Omental fat pad (tissue), 4 donors: ENCODE measurements around the gene LUZP1. TPM values are rescaled to one million over a fixed set of nuclear protein-coding genes. Genes with fewer than 3 reads are reported as not detected.

Experiments
- ATAC-seq: fragments of 150-250 bp; one replicate; pipeline ENCODE4 v1.9.1; 2016; ENCODE audit warnings: mild to moderate bottlenecking, moderate library complexity; ENCODE audit not compliant: low FRiP score
- DNase-seq: peaks from one replicate; pipeline ENCODE4 v3.0.0-alpha.2; 2019; ENCODE audit warnings: low spot score
- CTCF ChIP-seq, 3 donors: fragments of 450-650 bp; IDR thresholded peaks; one replicate each; pipeline ENCODE4 v1.5.1; 2016 to 2017; ENCODE audit warnings: antibody characterized with exemption in 3 of 3, mild to moderate bottlenecking in 3 of 3, moderate library complexity in 2 of 3
- total RNA-seq, 4 donors: library from RNA; depleted of rRNA; stranded (reverse); fragments of >200 nt; gene quantifications; one replicate each; pipeline ENCODE4 v1.1.0, GENCODE V29; 2016

Gene LUZP1
- 10 to 100 TPM; 20.9 to 35.9 (median 31.3) TPM for total RNA-seq

GRCh38 chr1:23168445-23169194 lies at the start of gene LUZP1:
Gene LUZP1, minus strand, starts transcription at chr1:23168856.
- ATAC-seq = peak; percentile 91
- peak; percentile 94 for DNase-seq
- no peak for TF ChIP-seq CTCF (IDR thresholded peaks at IDR 0.05)

DNA sequence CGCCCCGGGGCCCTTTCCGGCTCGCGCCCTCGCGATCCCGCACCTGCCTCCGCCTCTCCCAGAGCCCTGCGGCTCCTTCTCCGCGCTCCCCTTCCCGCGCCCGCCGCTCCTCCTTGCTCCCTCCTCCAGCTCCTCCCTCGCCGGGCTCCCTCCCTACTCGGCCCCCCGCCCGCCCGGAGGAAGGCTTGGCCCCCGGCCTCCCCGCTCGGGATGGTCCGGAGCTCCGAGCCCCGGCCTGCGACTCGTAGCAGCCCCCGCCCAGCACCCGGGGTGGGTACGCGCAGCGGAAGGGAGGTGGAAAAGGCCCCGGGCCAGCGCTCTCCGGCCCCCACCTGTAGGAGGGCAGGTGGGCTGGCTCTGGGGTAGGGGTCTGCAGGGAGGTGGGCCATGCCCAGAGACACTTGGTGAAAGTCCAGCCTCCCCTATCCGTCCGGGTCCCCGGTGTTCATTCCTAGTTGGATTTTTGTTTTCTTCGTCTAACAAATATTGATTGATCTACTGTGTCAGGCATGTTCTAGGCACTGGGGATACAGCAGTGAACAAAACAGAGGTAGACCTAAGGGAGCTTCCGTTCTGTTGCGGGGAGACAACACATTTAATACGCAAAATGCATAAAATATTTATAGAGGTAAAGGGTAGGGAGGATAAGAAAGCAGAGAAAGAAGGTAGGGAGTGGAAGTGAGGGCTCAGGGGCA lies 48.9 kb upstream of the LUZP1 start, which contains the start of gene HTR1D:
HTR1D (minus strand) TSS at position 82 of the 695 bp plus-strand sequence. CDS start 23,283 bp downstream, outside the sequence.
- ATAC-seq (no peak), DNase-seq (no peak)
- no peak for TF ChIP-seq CTCF (IDR thresholded peaks at IDR 0.05)

GRCh38 chr1:23216771-23217420 lies 48.2 kb upstream of the LUZP1 start:
- peak in 1 of 3 donors; percentile 37 for TF ChIP-seq CTCF (IDR thresholded peaks at IDR 0.05)
- ATAC-seq = no peak

DNA sequence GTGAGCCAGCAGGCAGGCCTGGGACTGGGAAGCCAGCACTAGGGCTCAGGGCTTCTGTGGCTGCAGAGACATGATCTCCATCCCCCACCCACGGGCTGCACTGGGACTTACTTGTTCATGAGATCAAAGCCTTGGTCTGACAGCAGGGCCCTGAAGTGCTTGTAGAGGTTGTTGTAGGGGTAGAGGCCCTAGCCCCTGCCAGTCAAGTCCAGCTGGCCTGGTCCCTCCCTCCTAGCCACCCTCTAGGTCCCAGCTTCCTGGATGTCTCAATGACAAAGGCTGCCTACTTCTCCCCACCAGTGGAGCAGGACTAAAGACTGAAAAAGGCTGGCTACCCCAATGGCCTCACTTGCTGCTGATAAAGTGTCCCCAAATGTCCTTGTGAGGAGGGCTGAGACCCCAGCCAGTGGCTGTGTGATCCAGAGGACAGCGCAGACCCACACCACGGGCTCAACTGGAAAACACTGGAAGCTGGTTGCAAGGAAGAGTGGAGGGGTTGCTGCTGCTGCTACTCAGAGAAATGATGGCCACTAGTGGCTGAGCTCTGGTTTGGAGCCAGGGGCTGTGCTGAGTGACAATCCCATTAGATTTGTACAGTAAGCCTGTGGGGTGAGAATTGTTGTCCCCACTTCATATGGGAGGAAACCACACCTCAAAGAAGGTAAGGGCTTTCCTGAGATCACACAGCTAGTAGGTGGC lies 47.2 kb upstream of the LUZP1 start:
- ATAC-seq (no peak), DNase-seq (no peak)
- TF ChIP-seq CTCF (IDR thresholded peaks at IDR 0.05) = no peak

More at GRCh38 chr1:23216771-23217420, 48.2 kb upstream of the LUZP1 start:
- no peak for DNase-seq

GRCh38 chr1:23215291-23215690 lies 46.6 kb upstream of the LUZP1 start:
- DNase-seq (no peak), ATAC-seq (no peak)
- no peak for TF ChIP-seq CTCF (IDR thresholded peaks at IDR 0.05)

DNA sequence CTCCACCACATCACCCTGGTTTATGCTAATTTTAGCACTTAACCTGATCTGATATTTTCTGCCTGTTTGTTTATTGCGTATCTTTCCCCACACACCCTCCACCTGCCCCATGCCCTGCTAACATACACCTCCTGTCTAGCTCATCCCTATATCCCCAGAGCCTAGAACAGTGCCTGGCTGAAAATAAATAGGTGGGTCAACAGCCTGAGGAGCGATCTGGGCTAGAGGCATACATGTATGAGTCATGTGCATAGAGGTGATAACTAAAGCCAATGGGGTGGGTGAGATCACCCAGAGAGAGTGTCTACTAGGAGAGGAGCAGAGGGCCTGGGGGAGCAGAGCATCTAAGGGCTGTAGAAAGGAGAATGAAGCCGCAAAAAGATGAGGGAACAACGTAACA lies 46.0 kb upstream of the LUZP1 start:
- DNase-seq (no peak), ATAC-seq (no peak)
- no peak for TF ChIP-seq CTCF (IDR thresholded peaks at IDR 0.05)
